GM12874 (cell line): ENCODE results near the gene BZW1.

Experiments
- CTCF ChIP-seq: IDR thresholded peaks from 2 replicates; pipeline ENCODE4 v1.5.1; 2011; ENCODE audit warnings: low read depth, mild to moderate bottlenecking, control low read depth, low read length, moderate library complexity; ENCODE audit not compliant: insufficient read depth

Gene BZW1

GRCh38 chr2:200794143-200794542, 17.6 kb upstream of the BZW1 start:
- TF ChIP-seq CTCF, result no peak

DNA sequence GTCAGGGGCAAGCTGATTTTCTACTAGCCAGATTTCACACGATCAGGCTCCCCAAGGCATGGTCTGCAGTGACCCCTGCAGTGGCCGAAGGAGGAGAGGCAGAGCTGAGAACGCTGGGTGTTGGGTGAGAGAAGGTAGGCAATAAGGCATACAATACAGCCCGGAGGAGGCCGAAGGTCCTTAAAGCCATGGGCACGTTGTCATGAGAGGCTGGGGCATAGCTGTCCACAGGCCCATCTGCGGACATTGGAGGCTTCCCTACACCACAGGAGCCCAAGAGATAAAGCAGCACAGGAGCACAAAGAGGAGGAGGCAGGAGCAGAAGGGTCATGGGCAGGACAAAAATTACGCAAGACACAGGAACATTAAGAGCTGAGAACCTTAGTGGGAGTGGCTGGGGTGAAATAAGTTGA, 16.7 kb upstream of the BZW1 start:
- TF ChIP-seq CTCF, result no peak

- no peak for TF ChIP-seq CTCF
These were observed 15.1 kb upstream of the BZW1 start for GRCh38 chr2:200796561-200796960.

DNA sequence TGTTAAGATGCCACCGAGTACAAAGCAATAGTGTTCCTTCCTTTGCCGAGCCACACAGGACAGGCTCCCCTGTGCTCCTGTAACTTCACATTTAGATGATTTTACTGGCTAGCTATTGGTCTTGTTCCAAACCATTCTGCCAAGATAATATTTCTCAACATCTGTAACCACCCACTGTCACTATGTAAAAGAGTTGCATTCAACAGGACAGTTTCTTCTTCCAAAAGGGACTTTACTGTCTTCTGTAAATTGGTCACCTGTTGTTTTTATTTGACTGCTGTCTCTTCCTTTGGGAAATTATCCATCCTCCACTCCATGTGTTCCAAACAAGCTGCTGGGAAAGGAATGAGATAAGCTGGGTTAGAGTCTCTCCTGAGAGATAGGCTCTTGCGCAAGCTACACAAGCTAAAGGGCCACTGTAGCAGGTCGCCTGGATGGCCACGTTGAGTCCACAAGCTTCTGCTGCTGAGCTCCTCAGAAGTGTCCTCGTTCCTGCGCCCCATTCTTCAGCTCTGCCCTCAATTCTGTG, 14.4 kb upstream of the BZW1 start:
- TF ChIP-seq CTCF, result no peak

GRCh38 chr2:200798514-200798913, 13.2 kb upstream of the BZW1 start:
- no peak for TF ChIP-seq CTCF

- TF ChIP-seq CTCF, result no peak
These were observed 11.3 kb upstream of the BZW1 start for GRCh38 chr2:200800458-200800857.

DNA sequence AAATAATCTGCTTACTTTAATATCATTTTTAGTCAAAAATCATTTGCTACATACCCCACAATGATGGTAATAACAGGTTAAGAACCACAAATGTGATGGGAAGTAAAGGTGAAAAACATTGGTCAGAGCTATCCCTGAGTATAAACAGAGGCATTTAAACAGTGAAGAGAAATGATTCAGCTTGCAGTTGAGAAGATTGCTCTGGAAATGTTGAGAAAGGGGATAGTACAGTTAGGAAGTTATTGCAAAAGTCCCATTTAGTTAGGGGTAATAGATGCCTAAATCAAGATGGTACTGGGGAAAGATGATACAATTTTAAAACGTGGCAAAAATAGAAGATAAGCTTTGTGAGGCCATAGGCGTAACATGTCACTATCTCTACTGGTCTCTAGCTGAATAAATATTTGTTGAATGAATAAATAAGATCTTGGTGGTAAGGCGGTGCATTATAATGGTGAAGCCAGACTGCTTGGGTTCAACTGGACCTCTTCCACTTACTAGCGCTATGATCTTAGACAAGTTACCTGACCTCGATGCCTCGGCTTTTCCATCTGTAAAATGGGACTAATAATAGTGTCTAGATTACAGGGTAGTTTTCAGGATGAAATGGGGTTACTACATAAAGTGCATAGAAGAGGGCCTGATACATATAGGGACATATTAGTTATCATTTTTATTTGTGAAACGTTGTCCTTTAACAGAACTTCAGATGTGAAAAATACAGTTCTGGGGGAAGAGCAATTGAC, 2.0 kb upstream of the BZW1 start:
- no peak for TF ChIP-seq CTCF
